ENCODE measurements around the gene EPB42. TPM values are rescaled to one million over a fixed set of nuclear protein-coding genes. Genes with fewer than 3 reads are reported as not detected.
A peak's percentile ranks its signal among the peaks of the same experiment; 100 is the strongest.

The EPB42 gene
- total RNA-seq, result not detected

DNA sequence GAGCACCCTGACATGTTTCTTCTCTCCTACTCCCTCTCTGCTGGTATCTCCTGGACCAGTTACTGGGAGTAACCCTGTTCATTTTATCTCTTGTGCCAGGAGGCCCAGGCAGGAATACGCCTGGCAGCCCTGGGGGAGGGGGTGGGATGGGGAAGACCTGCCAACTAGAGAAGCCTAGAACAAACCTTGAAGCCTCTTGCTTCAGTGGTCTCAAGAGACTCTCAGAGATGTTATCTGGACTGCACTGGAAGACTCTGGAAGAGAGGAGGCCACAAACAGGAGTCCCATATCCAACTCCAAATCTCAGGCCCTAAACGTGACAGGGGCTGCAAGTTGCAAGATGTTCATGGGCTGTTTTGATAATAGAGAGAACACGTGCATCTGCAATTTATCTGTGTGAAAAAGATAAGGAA lies at the start of gene EPB42:
Gene EPB42, minus strand, starts transcription at position 28 of the 413 bp plus-strand sequence. CDS start 193 bp downstream, outside the sequence.
- H3K4me3 Mint-ChIP-seq, result no peak within 1 kb of the TSS
- H3K27ac Mint-ChIP-seq, result no peak within 1 kb of the TSS
- H3K9me3 Mint-ChIP-seq, result no peaks in the 10 kb centered on the region
- peaks cover 7 to 20% of the 10 kb centered on the region in 2 donors for H3K27me3 Mint-ChIP-seq
- DNase-seq (ENCODE audit: low spot score), result no peak
- peaks cover 14 to 21% of the 10 kb centered on the region in 2 donors for H3K4me1 Mint-ChIP-seq (ENCODE audit: low read depth in 2 of 2)
- ATAC-seq, result no peak
- H3K36me3 Mint-ChIP-seq, result no peaks in the 10 kb centered on the region

DNA sequence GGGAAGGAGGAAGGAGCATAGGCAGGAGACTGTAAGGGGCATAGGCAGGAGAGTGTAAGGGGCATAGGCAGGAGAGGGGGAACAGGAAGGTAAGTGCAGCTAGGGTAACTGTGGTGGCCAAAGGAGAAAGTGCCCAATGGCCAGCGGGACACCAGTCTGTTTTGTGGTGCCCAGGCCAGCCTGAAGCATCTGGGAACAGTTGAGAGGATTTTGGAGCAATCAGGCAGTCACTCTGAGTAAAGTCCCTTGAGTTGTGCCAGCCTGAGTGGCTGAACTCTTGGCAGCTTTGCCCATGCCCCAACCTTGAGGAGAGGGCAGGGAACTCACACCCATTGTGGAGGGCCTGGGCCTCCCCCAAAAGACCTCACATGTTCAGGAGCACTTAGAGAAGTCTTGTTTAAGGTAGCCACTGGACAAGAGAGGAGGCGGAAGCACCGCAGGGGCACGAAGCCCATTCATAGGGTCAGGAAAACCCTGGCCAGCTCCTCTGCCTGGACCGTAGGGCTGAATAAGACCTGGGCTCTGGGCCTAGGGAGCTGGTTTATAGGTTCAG lies 49.4 kb upstream of the EPB42 start:
- H3K4me1 Mint-ChIP-seq (ENCODE audit: low read depth in 2 of 2), result peaks cover 0 to 12% of the 10 kb centered on the region in 2 donors
- no peaks in the 10 kb centered on the region for H3K36me3 Mint-ChIP-seq
- DNase-seq (ENCODE audit: low spot score) (no peak), ATAC-seq (no peak)
- no peaks in the 10 kb centered on the region for H3K9me3 Mint-ChIP-seq
- H3K27me3 Mint-ChIP-seq, result peaks cover 13 to 22% of the 10 kb centered on the region in 2 donors
- H3K4me3 Mint-ChIP-seq, result no peak overlapping the region
- H3K27ac Mint-ChIP-seq, result peak overlapping the region in 1 of 2 donors; percentile 1

DNA sequence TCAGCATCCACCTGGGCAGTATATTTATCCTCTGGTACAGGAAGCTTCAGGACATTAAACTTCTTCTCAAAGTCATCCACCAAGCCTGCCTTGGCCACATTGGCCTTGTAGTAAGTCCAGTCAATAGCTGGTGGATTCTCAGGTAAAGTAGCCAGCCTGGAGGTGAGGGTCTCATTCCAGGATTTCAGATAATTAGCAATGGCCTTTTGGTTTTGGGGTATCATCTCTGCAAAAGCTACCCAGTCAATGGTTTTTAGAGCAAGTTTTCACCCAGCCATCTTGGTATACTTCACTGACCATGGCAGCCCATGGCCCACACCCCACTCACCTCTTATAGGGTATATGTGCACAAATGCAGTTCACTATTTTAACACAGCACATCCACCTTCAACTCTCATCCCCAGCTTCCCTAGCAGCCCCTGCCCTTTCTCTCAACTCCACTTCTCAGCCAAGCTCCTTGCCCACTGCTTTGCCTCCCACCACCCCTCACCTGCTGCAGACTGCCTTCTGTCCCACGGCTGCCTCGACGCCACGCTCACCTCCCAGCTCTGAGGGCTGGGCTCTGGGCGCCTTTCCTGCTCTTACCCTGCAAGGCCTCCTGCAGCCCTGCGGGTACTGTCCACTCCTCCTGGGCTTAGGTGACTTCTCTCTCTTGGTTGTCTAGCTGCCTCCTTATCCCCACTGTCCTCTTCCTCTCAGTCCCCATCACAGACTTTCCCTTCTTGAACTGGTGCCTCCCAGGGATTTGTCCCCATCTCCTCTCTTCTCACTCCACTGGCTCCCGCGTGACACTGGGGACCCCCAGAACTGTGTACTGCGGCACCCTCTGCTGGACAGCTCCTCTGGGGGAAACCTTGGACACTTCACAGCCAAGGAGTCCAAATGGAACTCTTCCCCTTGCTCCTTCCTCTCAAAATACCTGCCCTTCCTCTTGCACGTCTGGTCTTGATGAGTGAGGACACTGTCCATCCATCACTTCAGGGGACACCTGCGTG lies 47.6 kb upstream of the EPB42 start:
- Mint-ChIP-seq H3K4me1 (ENCODE audit: low read depth in 2 of 2) (peaks cover 0 to 12% of the 10 kb centered on the region in 2 donors), H3K4me3 (no peak overlapping the region), H3K9me3 (no peaks in the 10 kb centered on the region), H3K36me3 (no peaks in the 10 kb centered on the region), H3K27me3 (peaks cover 12 to 26% of the 10 kb centered on the region in 2 donors), H3K27ac (no peak overlapping the region)
- ATAC-seq (peak; percentile 52 to 75), DNase-seq (ENCODE audit: low spot score) (no peak)

DNA sequence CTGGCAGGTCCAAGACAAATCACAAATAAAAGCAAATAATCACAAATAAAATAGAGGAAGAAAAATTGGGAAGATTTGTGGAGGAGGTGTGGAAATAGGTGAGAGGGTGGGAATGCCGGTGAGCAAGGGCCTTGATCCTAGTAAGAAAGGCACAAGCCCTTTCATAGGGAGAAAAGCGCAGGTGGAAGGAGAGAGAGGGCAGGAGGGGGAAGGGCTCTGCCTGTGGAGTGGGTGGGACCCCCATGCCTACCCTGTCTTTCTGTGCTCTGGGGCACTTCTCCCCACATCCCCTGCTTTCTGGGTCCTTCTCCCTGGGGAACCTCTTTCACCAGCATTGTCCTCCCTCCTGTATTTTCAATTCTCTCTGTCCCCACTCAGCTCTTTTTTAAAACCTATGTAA lies 46.6 kb upstream of the EPB42 start:
- Mint-ChIP-seq H3K27ac (no peak overlapping the region), H3K27me3 (peaks cover 12 to 31% of the 10 kb centered on the region in 2 donors), H3K36me3 (no peaks in the 10 kb centered on the region), H3K4me3 (no peak overlapping the region), H3K9me3 (no peaks in the 10 kb centered on the region), H3K4me1 (ENCODE audit: low read depth in 2 of 2) (peaks cover 0 to 12% of the 10 kb centered on the region in 2 donors)
- no peak for ATAC-seq
- DNase-seq (ENCODE audit: low spot score), result no peak

DNA sequence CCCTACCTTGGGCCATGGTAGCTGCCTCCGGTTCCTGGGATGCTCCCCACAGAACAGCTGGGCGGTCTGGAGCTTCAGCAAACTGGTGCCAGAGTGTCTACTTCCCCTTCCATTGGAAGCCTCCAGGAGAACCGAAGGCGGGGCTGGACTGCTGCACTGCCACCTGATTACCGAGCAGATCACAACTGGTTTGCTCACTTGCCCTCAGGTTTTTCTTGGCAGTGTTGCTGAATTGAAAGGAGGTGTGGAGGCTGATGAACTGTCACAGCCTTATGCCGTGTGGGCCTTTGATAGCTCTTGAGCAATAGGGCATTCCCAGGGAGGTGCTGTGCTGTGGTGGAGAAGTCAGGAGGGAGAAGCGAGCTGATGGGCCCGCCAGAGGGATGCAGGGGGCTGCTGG lies 46.0 kb upstream of the EPB42 start, which contains the start of gene TGM5:
Gene TGM5, minus strand, starts transcription at position 95 of the 400 bp plus-strand sequence. Its CDS starts 79 bp downstream, at position 16.
- Mint-ChIP-seq H3K4me3 (no peak within 1 kb of the TSS), H3K9me3 (no peaks in the 10 kb centered on the region), H3K27ac (no peak within 1 kb of the TSS), H3K36me3 (no peaks in the 10 kb centered on the region), H3K4me1 (ENCODE audit: low read depth in 2 of 2) (peaks cover 0 to 12% of the 10 kb centered on the region in 2 donors), H3K27me3 (peaks cover 12 to 34% of the 10 kb centered on the region in 2 donors)
- no peak for ATAC-seq
- no peak for DNase-seq (ENCODE audit: low spot score)

DNA sequence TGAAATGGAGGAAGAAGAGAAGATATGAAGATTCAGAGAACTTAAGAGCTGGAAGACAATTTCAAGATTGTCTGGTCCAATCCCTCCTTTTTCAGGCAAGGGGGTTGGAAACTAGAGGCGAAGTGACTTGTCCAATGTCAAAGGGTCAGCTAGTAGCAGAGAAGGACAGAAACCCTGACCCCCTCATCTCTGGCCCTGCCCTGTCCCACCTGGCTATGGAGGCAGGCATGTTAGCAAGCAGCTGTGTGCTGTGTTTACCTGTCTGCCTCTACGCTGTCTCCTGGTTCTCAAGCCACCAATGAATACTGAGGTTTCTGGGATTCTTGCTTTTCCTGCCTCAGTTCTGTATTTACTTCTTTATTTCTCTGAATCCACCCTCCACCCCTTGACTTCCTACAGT lies 45.6 kb upstream of the EPB42 start:
- H3K27me3 Mint-ChIP-seq, result peaks cover 16 to 39% of the 10 kb centered on the region in 2 donors
- no peaks in the 10 kb centered on the region for H3K9me3 Mint-ChIP-seq
- no peak overlapping the region for H3K4me3 Mint-ChIP-seq
- no peaks in the 10 kb centered on the region for H3K36me3 Mint-ChIP-seq
- no peak for DNase-seq (ENCODE audit: low spot score)
- H3K27ac Mint-ChIP-seq, result no peak overlapping the region
- peaks cover 0 to 11% of the 10 kb centered on the region in 2 donors for H3K4me1 Mint-ChIP-seq (ENCODE audit: low read depth in 2 of 2)
- ATAC-seq, result no peak

DNA sequence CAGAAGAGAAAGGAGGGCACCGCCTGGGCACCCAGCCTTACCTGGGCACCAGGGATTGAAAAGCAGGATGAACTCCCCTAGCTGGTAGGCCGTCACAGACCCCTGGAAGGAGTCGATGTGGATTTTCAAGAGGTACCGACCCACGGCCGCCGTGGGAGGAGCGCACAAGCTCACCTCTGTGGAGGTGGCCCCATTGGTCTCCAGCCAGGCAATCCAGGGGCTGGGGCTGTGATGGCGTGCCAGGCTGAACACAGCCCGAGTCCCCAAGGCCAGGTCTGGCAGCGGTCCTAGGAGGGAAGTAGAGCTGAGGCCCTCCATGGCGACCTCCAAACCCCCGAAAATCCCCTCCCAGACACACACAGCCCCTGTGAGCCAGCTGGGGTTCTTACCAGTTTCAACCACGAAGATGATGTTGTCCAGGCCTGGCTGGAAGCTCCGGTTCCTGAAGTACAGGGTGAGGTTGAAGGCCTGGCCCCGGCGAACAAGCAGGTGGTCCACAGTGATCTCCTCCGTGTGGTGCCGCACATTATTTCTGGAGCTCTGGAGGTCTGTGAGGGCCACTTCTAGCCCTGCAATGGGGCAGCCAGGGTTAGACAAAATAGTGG lies 39.3 kb upstream of the EPB42 start:
- no peaks in the 10 kb centered on the region for H3K36me3 Mint-ChIP-seq

DNA sequence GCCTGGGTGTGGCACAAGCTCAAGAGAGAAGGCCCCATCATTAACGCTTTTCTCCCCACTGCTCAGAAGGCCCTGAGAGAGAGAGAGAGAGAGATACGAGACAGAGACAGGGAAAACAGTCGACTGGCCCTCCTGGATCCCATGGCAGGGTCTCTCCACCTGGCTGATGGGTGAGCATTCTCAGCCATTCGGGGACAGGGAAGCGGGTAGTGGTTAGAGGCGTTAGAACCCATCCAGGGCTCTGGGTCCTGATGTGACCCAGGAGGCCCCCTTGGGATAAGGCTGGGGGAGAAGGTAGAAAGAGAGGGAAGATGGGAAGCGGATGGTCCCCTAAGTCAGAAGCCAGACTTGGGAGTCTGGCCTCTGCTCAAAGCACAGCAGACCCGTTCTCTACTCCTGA lies 38.0 kb upstream of the EPB42 start:
- Mint-ChIP-seq H3K36me3 (no peaks in the 10 kb centered on the region), H3K4me1 (ENCODE audit: low read depth in 2 of 2) (peaks cover 4 to 7% of the 10 kb centered on the region in 2 donors)
- ATAC-seq, result no peak

More for the DNA sequence above, 39.3 kb upstream of the EPB42 start:
- Mint-ChIP-seq H3K4me3 (no peak overlapping the region), H3K9me3 (no peaks in the 10 kb centered on the region), H3K4me1 (ENCODE audit: low read depth in 2 of 2) (no peaks in the 10 kb centered on the region), H3K27me3 (peaks cover 6 to 23% of the 10 kb centered on the region in 2 donors), H3K27ac (no peak overlapping the region)
- ATAC-seq, result peak in 1 of 2 donors; percentile 53
- no peak for DNase-seq (ENCODE audit: low spot score)

DNA sequence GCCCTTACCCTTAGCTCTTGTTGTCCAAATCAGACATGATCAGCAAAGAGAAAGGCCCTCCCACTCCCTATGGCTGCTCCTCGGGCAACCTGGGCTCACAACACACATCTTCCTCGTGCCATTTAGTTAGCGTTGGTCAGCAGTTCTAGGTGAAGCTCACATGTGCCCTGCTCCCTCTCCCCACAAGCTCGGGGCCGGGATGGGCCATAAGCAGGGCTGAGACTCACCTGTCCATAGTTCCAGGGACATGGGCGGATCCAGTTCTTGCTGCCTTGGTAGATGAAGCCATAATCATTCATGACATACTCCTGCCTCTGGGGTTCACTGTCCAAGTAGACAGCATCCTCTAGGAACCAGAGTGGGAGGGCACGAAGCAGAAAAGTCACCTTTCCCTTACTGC lies 35.5 kb upstream of the EPB42 start:
- Mint-ChIP-seq H3K4me3 (no peak overlapping the region), H3K27ac (no peak overlapping the region), H3K4me1 (ENCODE audit: low read depth in 2 of 2) (peaks cover 24 to 26% of the 10 kb centered on the region in 2 donors), H3K36me3 (no peaks in the 10 kb centered on the region), H3K27me3 (peaks cover 3 to 7% of the 10 kb centered on the region in 2 donors), H3K9me3 (no peaks in the 10 kb centered on the region)
- ATAC-seq (no peak), DNase-seq (ENCODE audit: low spot score) (no peak)

More for the DNA sequence above, 38.0 kb upstream of the EPB42 start:
- DNase-seq (ENCODE audit: low spot score), result no peak
- no peak overlapping the region for H3K4me3 Mint-ChIP-seq
- H3K27ac Mint-ChIP-seq, result no peak overlapping the region
- H3K27me3 Mint-ChIP-seq, result peaks cover 7 to 25% of the 10 kb centered on the region in 2 donors
- no peaks in the 10 kb centered on the region for H3K9me3 Mint-ChIP-seq

DNA sequence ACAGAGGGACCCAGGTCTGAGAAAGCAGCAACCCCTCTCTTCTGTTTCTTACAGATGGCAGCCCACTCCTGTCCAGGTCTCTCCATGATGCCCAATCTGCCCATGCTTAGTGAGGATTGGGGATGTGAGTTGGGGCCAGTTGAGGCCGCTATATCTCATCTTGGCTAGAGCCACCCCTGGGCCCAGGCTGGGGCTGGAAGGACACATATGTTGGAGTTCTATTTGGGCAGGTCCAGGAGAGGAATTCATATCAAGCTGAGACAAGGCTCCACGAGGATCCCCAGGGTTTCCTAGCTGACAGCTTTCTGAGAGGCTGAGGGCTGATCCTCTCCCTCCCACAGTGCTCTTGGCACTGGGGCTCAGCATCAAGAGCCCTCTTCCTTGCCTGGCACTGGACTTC lies 34.6 kb upstream of the EPB42 start:
- Mint-ChIP-seq H3K9me3 (peaks cover 3% of the 10 kb centered on the region), H3K4me3 (no peak overlapping the region), H3K4me1 (ENCODE audit: low read depth in 2 of 2) (peaks cover 31 to 36% of the 10 kb centered on the region in 2 donors), H3K36me3 (no peaks in the 10 kb centered on the region), H3K27ac (no peak overlapping the region), H3K27me3 (peaks cover 3 to 6% of the 10 kb centered on the region in 2 donors)
- DNase-seq (ENCODE audit: low spot score) (no peak), ATAC-seq (no peak)

DNA sequence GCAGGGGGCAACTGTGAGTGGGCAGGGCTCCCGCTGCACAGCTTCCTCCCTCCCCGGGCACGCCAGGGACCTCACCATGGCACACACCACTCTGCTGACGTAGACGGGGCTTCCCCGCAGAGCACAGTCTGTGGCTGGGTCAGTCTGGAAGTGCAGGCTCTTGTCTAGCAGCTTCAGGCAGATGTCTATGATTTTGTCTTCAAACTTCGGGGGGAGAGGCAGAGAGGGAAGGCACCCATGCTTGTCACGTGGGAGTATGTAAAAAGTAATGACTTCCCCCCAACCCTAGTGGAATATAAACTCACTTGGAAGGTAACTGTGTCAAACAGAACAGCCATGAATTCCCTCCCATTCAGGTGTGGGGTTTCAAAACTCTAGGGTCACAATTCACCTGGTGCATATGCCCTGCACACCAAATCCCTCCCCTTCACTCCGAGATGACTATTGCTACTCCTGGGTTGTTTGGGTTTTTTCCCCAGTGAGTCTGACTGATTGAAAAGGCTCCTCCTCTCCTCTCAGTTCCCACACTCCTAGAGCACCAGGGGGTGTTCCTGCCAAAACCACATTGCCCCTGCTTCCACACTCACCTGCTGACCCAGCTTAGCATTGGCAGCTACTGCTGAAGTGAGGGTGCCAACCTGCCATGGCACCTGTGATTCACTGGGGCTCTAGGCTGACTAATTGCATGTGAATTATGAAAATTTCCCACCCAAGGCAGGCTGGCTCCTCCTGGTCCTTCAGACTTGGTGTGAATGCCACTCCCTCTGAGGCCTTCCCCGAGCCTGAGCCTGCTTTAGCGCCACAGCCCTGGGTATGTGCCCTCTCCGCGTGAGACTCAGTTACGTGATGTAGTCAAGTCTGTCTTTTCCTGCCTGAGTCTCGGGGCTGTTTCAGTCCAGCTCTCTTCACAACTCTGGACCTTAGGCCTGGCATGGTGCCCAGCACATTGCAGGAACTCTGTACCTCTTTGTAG lies 32.9 kb upstream of the EPB42 start:
- Mint-ChIP-seq H3K27me3 (peaks cover 3 to 6% of the 10 kb centered on the region in 2 donors), H3K4me1 (ENCODE audit: low read depth in 2 of 2) (peaks cover 44 to 49% of the 10 kb centered on the region in 2 donors), H3K36me3 (no peaks in the 10 kb centered on the region), H3K9me3 (peaks cover 3% of the 10 kb centered on the region), H3K27ac (peak overlapping the region; percentile 92 to 97), H3K4me3 (peak overlapping the region; percentile 64)
- ATAC-seq (peak; percentile 17 to 39), DNase-seq (ENCODE audit: low spot score) (no peak)

DNA sequence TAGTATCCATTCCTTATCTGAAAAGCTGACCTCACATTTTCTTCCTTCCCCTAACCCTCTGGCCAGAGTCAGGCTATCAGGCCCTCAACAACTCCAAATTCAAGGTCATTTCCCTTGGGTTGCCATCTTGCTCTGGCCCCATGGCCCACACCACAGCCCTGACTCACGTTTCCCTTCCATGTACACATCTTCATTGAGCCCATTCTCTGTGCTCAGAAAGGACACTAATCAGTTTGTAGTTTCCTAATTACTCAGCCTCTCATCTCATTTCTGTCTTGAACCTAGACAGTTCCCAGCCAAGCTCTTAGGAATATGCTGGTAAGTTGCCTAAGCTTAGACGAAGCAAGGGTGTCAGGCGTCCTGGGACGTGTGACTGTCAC lies 31.0 kb upstream of the EPB42 start:
- Mint-ChIP-seq H3K27ac (peak overlapping the region; percentile 92 to 97), H3K36me3 (no peaks in the 10 kb centered on the region), H3K27me3 (peaks cover 3 to 6% of the 10 kb centered on the region in 2 donors), H3K4me3 (peak overlapping the region; percentile 76), H3K9me3 (peaks cover 3% of the 10 kb centered on the region), H3K4me1 (ENCODE audit: low read depth in 2 of 2) (peaks cover 44 to 53% of the 10 kb centered on the region in 2 donors)
- peak; percentile 73 to 83 for ATAC-seq
- no peak for DNase-seq (ENCODE audit: low spot score)
